Measurements from ENCODE around the gene RASGRF1. TPM values are rescaled to one million over a fixed set of nuclear protein-coding genes. Genes with fewer than 3 reads are reported as not detected.
A peak's percentile ranks its signal among the peaks of the same experiment; 100 is the strongest.

The RASGRF1 gene, protein sequence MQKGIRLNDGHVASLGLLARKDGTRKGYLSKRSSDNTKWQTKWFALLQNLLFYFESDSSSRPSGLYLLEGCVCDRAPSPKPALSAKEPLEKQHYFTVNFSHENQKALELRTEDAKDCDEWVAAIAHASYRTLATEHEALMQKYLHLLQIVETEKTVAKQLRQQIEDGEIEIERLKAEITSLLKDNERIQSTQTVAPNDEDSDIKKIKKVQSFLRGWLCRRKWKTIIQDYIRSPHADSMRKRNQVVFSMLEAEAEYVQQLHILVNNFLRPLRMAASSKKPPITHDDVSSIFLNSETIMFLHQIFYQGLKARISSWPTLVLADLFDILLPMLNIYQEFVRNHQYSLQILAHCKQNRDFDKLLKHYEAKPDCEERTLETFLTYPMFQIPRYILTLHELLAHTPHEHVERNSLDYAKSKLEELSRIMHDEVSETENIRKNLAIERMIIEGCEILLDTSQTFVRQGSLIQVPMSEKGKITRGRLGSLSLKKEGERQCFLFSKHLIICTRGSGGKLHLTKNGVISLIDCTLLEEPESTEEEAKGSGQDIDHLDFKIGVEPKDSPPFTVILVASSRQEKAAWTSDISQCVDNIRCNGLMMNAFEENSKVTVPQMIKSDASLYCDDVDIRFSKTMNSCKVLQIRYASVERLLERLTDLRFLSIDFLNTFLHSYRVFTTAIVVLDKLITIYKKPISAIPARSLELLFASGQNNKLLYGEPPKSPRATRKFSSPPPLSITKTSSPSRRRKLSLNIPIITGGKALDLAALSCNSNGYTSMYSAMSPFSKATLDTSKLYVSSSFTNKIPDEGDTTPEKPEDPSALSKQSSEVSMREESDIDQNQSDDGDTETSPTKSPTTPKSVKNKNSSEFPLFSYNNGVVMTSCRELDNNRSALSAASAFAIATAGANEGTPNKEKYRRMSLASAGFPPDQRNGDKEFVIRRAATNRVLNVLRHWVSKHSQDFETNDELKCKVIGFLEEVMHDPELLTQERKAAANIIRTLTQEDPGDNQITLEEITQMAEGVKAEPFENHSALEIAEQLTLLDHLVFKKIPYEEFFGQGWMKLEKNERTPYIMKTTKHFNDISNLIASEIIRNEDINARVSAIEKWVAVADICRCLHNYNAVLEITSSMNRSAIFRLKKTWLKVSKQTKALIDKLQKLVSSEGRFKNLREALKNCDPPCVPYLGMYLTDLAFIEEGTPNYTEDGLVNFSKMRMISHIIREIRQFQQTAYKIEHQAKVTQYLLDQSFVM (N-terminal part only)
- polyA plus RNA-seq = 2.4 TPM

DNA sequence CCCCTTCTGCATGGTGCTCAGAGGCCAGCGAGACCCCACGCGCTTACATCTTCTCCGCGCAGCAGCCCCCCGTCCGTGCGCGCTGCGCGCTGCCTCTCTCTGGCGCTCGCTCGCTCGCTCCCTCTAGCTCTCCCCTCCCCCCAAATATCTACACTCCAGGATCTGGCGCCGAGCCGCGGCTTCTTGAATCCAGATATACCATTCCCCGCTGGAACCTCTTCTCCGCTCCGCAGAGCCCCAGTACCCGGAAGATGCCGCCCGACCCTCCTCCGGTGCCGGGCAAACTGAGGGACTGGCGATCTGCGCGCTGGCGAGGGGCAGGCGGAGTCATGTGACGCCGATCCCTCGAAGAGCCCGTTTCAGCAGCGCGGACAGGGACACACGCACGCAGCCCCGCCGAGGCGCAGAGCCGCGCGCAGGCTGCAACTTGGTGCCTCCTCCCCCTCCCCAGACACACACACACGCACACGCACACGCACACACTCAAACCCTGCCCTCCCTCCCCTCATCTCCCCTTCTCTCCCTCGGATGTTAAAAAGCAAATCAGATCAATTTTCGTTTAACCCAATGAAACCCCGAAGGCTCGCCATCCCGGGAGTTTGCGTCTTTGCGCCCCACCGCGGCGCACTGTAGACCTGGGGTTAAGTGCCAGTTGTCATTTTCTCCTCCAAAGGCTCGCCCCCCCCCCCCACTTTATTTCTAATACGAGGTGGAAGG lies at the start of gene RASGRF1:
Gene RASGRF1 (minus strand): TSS at position 294 of the 717 bp plus-strand sequence. CDS start 282 bp downstream, at position 12.
- peak within 1 kb of the TSS; percentile 43 to 84 (median 66) for H3K4me3 Mint-ChIP-seq
- peaks cover 1% of the 10 kb centered on the region for H3K36me3 Mint-ChIP-seq
- H3K4me1 Mint-ChIP-seq = peaks cover 4 to 13% (median 5%) of the 10 kb centered on the region in 3 donors
- no peak within 1 kb of the TSS for H3K27ac Mint-ChIP-seq
- H3K9me3 Mint-ChIP-seq = peaks cover 0 to 1% (median 0%) of the 10 kb centered on the region in 3 donors
- peaks cover 53% of the 10 kb centered on the region for H3K27me3 Mint-ChIP-seq

DNA sequence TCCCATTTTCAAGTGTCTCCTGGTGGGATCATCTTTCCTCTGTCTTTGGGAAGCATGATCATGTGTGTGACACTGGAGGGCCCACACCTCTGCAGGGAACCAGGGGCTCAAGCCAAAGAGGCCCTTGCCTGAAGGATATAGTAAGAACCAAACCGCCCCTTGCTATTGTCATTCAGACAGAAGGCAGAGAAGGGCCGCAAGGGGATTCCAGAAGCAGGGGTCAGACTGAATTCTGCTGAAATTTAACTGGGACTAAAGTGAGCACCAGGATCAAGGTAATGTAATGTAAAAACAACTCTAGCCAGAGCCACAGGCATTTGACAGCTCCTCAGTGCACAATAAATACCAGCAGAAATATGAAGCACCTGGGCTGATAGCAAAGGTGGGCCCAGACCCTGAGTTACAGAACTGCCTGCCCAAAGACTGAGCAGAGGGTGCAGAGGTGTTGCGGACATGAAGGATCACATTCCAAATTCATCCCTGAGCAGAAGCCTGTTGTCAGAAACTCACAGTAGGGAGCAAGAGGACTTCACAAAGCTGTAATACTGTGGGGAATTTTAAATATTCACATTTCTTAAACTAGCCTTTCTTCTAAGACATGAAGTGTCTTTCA lies 46.0 kb upstream of the RASGRF1 start:
- H3K4me1 Mint-ChIP-seq = peaks cover 0 to 2% (median 0%) of the 10 kb centered on the region in 3 donors
- H3K27ac Mint-ChIP-seq = no peak overlapping the region
- no peak overlapping the region for H3K4me3 Mint-ChIP-seq
- H3K36me3 Mint-ChIP-seq = peaks cover 5% of the 10 kb centered on the region
- H3K9me3 Mint-ChIP-seq = peaks cover 0 to 5% (median 2%) of the 10 kb centered on the region in 3 donors
- H3K27me3 Mint-ChIP-seq = peaks cover 15% of the 10 kb centered on the region

GRCh38 chr15:79133309-79133708 lies 42.7 kb upstream of the RASGRF1 start:
- Mint-ChIP-seq H3K27me3 (peaks cover 10% of the 10 kb centered on the region), H3K4me1 (peaks cover 0 to 2% (median 0%) of the 10 kb centered on the region in 3 donors), H3K36me3 (peaks cover 3% of the 10 kb centered on the region), H3K27ac (no peak overlapping the region), H3K9me3 (peaks cover 0 to 8% (median 3%) of the 10 kb centered on the region in 3 donors), H3K4me3 (no peak overlapping the region)

DNA sequence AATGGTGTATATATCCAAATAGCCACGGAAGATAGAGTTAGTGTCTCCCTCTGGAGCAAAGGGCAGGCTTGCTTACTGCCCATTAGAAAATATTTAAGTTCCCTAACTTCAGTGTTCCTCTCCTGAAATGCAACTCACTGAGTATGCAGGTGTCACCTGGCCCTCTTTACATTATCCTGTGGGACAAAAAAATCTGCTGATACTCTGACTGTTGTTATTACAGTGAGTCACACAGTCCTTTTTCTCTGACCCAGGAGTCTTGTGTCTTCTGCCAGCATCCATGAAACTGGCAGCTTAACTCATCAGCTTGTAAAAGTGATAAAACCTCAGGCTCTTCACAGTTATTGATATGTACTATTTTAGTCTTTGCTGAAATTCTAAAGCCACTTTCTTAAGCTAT lies 42.2 kb upstream of the RASGRF1 start:
- H3K4me3 Mint-ChIP-seq = no peak overlapping the region
- H3K27me3 Mint-ChIP-seq = peaks cover 7% of the 10 kb centered on the region
- H3K9me3 Mint-ChIP-seq = peaks cover 0 to 9% (median 3%) of the 10 kb centered on the region in 3 donors
- no peak overlapping the region for H3K27ac Mint-ChIP-seq
- H3K4me1 Mint-ChIP-seq = peaks cover 0 to 2% (median 0%) of the 10 kb centered on the region in 3 donors
- peaks cover 1% of the 10 kb centered on the region for H3K36me3 Mint-ChIP-seq

DNA sequence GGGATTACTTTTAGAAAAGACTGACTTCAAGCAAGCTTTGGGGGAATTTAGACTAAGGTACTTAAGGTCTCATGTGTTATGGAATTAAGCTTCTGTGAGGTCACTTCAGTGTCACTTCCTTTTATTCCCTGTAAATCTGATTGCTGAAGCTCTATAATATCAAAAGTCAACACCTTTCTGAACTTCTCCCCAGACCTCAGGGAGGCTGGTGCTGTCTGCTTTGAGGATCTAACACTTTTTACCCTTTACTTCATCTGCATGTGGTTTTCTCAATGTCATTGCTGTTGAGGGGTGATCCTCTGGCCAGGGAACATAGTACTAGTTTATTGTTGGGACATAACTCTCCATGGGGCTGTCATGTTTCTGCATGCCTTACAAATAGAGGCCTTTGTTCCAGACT lies 41.8 kb upstream of the RASGRF1 start:
- Mint-ChIP-seq H3K4me3 (no peak overlapping the region), H3K27ac (no peak overlapping the region), H3K36me3 (peaks cover 1% of the 10 kb centered on the region), H3K9me3 (peaks cover 0 to 12% (median 3%) of the 10 kb centered on the region in 3 donors), H3K4me1 (peaks cover 0 to 2% (median 0%) of the 10 kb centered on the region in 3 donors), H3K27me3 (peaks cover 4% of the 10 kb centered on the region)

- peaks cover 2% of the 10 kb centered on the region for H3K27me3 Mint-ChIP-seq
- H3K9me3 Mint-ChIP-seq = peaks cover 0 to 12% (median 3%) of the 10 kb centered on the region in 3 donors
- H3K4me1 Mint-ChIP-seq = no peaks in the 10 kb centered on the region
- H3K27ac Mint-ChIP-seq = no peak overlapping the region
- H3K4me3 Mint-ChIP-seq = no peak overlapping the region
- H3K36me3 Mint-ChIP-seq = no peaks in the 10 kb centered on the region
Measured at GRCh38 chr15:79130535-79131130, 40.1 kb upstream of the RASGRF1 start.

GRCh38 chr15:79129235-79129634 lies 38.7 kb upstream of the RASGRF1 start:
- H3K27me3 Mint-ChIP-seq = peaks cover 2% of the 10 kb centered on the region
- H3K4me3 Mint-ChIP-seq = no peak overlapping the region
- no peaks in the 10 kb centered on the region for H3K36me3 Mint-ChIP-seq
- H3K9me3 Mint-ChIP-seq = peaks cover 0 to 12% (median 3%) of the 10 kb centered on the region in 3 donors
- H3K4me1 Mint-ChIP-seq = no peaks in the 10 kb centered on the region
- H3K27ac Mint-ChIP-seq = no peak overlapping the region

DNA sequence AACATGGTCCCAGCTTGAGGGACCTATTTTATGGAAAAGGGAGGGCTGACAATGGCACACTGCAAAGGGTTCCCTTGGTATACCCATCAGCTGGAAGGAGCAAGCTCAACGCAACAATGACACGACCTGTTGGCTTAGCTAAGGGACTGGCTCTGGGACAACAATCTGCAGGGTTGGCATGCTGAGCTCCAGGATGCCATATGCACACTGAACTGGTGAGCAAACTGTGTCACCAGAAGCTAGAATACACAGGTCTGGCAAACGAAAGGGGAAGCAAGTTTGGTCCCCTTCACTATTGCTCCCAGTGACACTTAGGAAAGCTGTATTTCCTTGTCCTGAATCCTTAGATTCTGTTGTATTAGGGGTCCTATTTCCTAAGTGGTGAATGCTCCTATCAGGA lies 38.0 kb upstream of the RASGRF1 start:
- Mint-ChIP-seq H3K36me3 (no peaks in the 10 kb centered on the region), H3K4me1 (no peaks in the 10 kb centered on the region), H3K27ac (no peak overlapping the region), H3K9me3 (peaks cover 0 to 12% (median 3%) of the 10 kb centered on the region in 3 donors), H3K27me3 (peaks cover 2% of the 10 kb centered on the region), H3K4me3 (no peak overlapping the region)

DNA sequence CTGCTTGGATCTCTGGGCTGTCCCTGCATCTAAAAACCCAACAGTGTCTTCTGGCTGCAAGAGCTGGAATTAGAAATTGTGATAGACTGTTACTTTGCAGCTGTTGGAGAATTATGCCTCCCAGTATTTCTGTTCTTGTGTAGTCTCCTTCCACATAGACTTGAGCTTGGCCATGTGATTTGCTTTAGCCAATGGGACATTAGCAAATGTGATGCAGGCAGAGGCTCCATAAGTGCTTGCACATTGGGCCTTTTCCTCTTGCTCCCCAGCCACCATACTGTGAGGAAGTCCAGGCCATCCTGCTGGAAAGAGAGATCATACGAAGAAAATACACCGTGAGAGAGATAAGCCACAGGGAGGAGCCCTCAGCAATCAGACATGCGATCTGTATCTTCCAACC lies 33.8 kb upstream of the RASGRF1 start:
- H3K4me3 Mint-ChIP-seq = no peak overlapping the region
- H3K36me3 Mint-ChIP-seq = no peaks in the 10 kb centered on the region
- H3K27me3 Mint-ChIP-seq = peaks cover 4% of the 10 kb centered on the region
- H3K27ac Mint-ChIP-seq = no peak overlapping the region
- H3K9me3 Mint-ChIP-seq = peaks cover 0 to 4% (median 2%) of the 10 kb centered on the region in 3 donors
- H3K4me1 Mint-ChIP-seq = no peaks in the 10 kb centered on the region

DNA sequence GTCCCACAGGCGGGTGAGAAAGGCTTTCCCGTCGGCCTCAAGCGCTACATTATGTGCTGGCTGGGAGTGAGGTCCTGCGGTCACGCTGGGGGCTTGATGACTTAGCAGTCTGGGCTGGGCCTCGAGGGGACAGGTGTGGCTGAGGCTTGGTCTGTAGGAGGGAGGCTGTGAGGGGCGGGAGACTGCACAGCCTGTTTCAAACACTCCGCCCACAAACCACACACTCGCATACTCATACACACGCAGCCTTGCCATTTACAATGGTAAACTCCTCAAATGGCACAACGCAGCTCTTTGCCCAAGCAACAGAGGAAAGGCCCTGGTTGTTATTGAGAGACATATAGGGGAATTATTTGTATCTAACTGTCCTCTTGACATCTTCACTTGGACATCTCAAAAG lies 32.4 kb upstream of the RASGRF1 start:
- Mint-ChIP-seq H3K27me3 (peaks cover 6% of the 10 kb centered on the region), H3K4me3 (no peak overlapping the region), H3K36me3 (no peaks in the 10 kb centered on the region), H3K4me1 (no peaks in the 10 kb centered on the region), H3K9me3 (peaks cover 0 to 4% (median 0%) of the 10 kb centered on the region in 3 donors), H3K27ac (no peak overlapping the region)

GRCh38 chr15:79122391-79122790 lies 31.8 kb upstream of the RASGRF1 start:
- Mint-ChIP-seq H3K27me3 (peaks cover 6% of the 10 kb centered on the region), H3K4me1 (no peaks in the 10 kb centered on the region), H3K36me3 (no peaks in the 10 kb centered on the region), H3K9me3 (no peaks in the 10 kb centered on the region), H3K4me3 (no peak overlapping the region), H3K27ac (no peak overlapping the region)

GRCh38 chr15:79121571-79121970 lies 31.0 kb upstream of the RASGRF1 start:
- Mint-ChIP-seq H3K27me3 (peaks cover 6% of the 10 kb centered on the region), H3K4me1 (no peaks in the 10 kb centered on the region), H3K27ac (no peak overlapping the region), H3K9me3 (no peaks in the 10 kb centered on the region), H3K36me3 (no peaks in the 10 kb centered on the region), H3K4me3 (no peak overlapping the region)

- Mint-ChIP-seq H3K9me3 (peaks cover 0 to 3% (median 3%) of the 10 kb centered on the region in 3 donors), H3K4me1 (no peaks in the 10 kb centered on the region), H3K27me3 (peaks cover 18% of the 10 kb centered on the region), H3K4me3 (no peak overlapping the region), H3K36me3 (no peaks in the 10 kb centered on the region), H3K27ac (no peak overlapping the region)
Measured at GRCh38 chr15:79117442-79118204, 27.0 kb upstream of the RASGRF1 start.
